Sciatic nerve (tissue), 2 donors: ENCODE data around the gene CCDC124. TPM values are rescaled to one million over a fixed set of nuclear protein-coding genes. Genes with fewer than 3 reads are reported as not detected.
"Not testable (repeated sequence)": the region's sequence is repeated elsewhere in the genome, so short reads cannot be mapped to it uniquely, and the experiment has no call there.

Source experiments
- ATAC-seq: fragments of 200-7000 bp; cut with Tn5 transposase; one replicate; pipeline ENCODE4 v1.9.1; 2020; ENCODE audit warnings: mild to moderate bottlenecking, moderate library complexity
- DNase-seq: peaks from one replicate; pipeline ENCODE4 v3.0.0-alpha.2; 2020; ENCODE audit warnings: low spot score
- intact Hi-C: fragments of 100-400 bp; cut with DNase I; formaldehyde crosslinking; loops from one replicate; pipeline ENCODE4 v1.14.2; 2022
- total RNA-seq: library from RNA; stranded (reverse); fragmentation: NEBNext Ultra II Directional; extraction: Animal tissue kit (Norgen Biotek cat#: 25700); gene quantifications from one replicate; pipeline ENCODE4 v1.2.1, GENCODE V29; 2021
- donor health status: DM: no; HTN: no; CAD: no.
- donor health status: DM: no; HTN: no; CAD: no.

The CCDC124 gene
- total RNA-seq, 1 donor from 2014 or later: 55.1 TPM

GRCh38 chr19:17972230-17972629 is 39.4 kb downstream of the CCDC124 start:
- ATAC-seq: no peak
- no peak for DNase-seq
- intact Hi-C loops: no loop called here

- intact Hi-C loops: no loop called here
- no peak for ATAC-seq
These were observed 40.9 kb downstream of the CCDC124 start for GRCh38 chr19:17973759-17974158.

DNA sequence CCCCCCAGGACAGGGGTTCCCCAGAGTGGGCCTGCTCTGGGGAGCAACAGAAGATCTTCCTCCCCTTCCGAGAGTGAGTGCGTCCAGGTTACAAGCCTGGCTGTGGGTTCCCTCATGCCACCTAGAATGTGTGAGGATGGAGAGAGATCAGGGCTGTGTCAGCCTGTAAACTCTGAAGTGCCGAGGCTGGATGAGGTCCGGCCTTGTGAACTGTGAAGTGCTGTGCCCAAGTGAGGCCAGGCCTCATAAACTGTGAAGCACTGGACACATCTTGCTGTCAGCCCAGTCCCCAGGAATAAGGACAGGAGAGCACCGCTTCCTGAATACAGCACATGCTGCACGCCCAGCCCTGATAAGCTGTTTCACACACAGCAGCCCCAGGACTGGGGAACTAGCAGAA is 41.7 kb downstream of the CCDC124 start:
- DNase-seq (no peak), ATAC-seq (no peak)
- intact Hi-C loops: no loop called here

More at GRCh38 chr19:17973759-17974158, 40.9 kb downstream of the CCDC124 start:
- DNase-seq: no peak

DNA sequence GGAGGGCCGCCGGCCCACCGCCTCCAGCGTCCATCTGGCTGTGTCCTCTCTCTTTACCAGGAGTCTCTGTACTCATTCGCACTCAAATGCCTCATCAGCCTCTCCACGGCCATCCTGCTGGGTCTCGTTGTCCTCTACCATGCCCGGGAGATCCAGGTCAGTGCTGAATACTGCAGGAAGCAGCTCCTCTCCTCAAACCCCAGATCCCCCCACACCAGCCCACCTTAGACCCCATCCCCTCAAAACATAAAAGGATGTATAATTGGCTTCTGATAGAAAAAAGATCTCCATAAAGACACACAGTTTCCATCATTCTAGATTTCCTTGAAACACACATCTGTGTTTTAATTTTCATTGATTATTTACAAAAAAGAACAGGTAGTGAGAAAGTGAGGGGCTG is 42.2 kb downstream of the CCDC124 start:
- DNase-seq (no peak), ATAC-seq (no peak)
- intact Hi-C loops: no loop called here

- intact Hi-C loops: no loop called here
- DNase-seq (no peak), ATAC-seq (no peak)
These were observed 44.2 kb downstream of the CCDC124 start for GRCh38 chr19:17977021-17977420.

- ATAC-seq (no peak), DNase-seq (no peak)
- intact Hi-C loops: no loop called here
These were observed 44.7 kb downstream of the CCDC124 start for GRCh38 chr19:17977488-17977887.

DNA sequence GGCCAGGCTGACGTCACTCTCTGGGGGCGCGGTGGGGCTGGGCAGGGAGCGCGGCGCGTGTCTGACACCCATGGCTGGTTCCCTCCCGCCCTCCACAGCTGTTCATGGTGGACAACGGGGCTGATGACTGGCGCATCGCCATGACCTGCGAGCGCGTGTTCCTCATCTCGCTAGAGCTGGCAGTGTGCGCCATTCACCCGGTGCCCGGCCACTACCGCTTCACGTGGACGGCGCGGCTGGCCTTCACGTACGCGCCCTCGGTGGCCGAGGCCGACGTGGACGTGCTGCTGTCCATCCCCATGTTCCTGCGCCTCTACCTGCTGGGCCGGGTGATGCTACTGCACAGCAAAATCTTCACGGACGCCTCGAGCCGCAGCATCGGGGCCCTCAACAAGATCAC is 48.8 kb downstream of the CCDC124 start:
- DNase-seq (no peak), ATAC-seq (no peak)
- intact Hi-C loops: no loop called here

DNA sequence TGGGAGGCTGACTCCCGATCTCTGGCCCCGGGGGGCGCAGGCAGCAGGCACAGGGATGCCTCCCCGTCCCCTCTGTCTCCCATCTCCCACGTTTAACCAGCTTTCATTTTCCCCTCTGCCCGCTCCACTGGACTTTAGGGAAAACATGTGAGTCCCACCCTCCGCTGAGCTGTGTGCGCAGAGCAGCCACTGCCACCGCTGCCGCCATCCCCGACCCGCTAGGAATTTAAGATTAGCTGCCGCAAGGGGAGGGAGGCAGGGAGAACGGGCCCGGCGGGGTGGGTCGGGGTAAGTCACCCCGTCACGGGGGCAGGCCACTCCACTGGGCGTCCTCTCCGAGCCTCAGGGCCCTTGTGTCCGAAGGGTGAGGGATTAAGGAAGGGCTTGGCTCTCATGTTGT is 49.6 kb downstream of the CCDC124 start:
- no peak for ATAC-seq
- intact Hi-C loops: no loop called here

GRCh38 chr19:17985037-17985818 is 52.4 kb downstream of the CCDC124 start:
- DNase-seq: no peak
- no peak for ATAC-seq
- intact Hi-C loops: no loop called here

More for the DNA sequence above, 49.6 kb downstream of the CCDC124 start:
- no peak for DNase-seq

GRCh38 chr19:17986569-17986968 is 53.8 kb downstream of the CCDC124 start:
- ATAC-seq, DNase-seq, intact Hi-C loops: not testable (repeated sequence)

- no peak for ATAC-seq
- no peak for DNase-seq
- intact Hi-C loops: no loop called here
These were observed 55.3 kb downstream of the CCDC124 start for GRCh38 chr19:17988161-17988560.

GRCh38 chr19:17989425-17990094 is 56.7 kb downstream of the CCDC124 start:
- intact Hi-C loops: loop anchor here (10.0 kb wide), 1 partner anchor 135 kb away; the partner anchor contains the start of gene RPL18A
- no peak for ATAC-seq
- DNase-seq: no peak

- DNase-seq (no peak), ATAC-seq (no peak)
- intact Hi-C loops: loop anchor here (10.0 kb wide), 1 partner anchor 138 kb away; the partner anchor contains the start of gene RPL18A
These were observed 60.4 kb downstream of the CCDC124 start for GRCh38 chr19:17993076-17993813.

Other genes with a start within 250 kb of the CCDC124 start
- gene UNC13A, start 244.7 kb upstream of the CCDC124 start, total RNA-seq: 0.13 TPM
- 55.8 TPM for gene MAP1S, start 213.5 kb upstream of the CCDC124 start, total RNA-seq
- 6.1 TPM for gene FCHO1, start 181.5 kb upstream of the CCDC124 start, total RNA-seq
- gene B3GNT3, start 137.9 kb upstream of the CCDC124 start, total RNA-seq: 0.58 TPM
- not detected for gene INSL3, start 111.5 kb upstream of the CCDC124 start, total RNA-seq
- gene JAK3, start 85.0 kb upstream of the CCDC124 start, total RNA-seq: 18.4 TPM
- 1,112 TPM for gene RPL18A, start 73.1 kb upstream of the CCDC124 start, total RNA-seq
- not detected for gene SLC5A5, start 61.1 kb upstream of the CCDC124 start, total RNA-seq
- 1.4 TPM for gene KCNN1, start 34.1 kb downstream of the CCDC124 start, total RNA-seq
- 38.2 TPM for gene ARRDC2, start 75.2 kb downstream of the CCDC124 start, total RNA-seq
- gene IL12RB1, start 153.9 kb downstream of the CCDC124 start, total RNA-seq: 2.1 TPM
- gene MAST3, start 164.8 kb downstream of the CCDC124 start, total RNA-seq: 20.1 TPM
- gene PIK3R2, start 220.1 kb downstream of the CCDC124 start, total RNA-seq: 19.5 TPM
- 82.2 TPM for gene IFI30, start 240.8 kb downstream of the CCDC124 start, total RNA-seq